Measurements from ENCODE around the gene SPTLC2.

The SPTLC2 gene

DNA sequence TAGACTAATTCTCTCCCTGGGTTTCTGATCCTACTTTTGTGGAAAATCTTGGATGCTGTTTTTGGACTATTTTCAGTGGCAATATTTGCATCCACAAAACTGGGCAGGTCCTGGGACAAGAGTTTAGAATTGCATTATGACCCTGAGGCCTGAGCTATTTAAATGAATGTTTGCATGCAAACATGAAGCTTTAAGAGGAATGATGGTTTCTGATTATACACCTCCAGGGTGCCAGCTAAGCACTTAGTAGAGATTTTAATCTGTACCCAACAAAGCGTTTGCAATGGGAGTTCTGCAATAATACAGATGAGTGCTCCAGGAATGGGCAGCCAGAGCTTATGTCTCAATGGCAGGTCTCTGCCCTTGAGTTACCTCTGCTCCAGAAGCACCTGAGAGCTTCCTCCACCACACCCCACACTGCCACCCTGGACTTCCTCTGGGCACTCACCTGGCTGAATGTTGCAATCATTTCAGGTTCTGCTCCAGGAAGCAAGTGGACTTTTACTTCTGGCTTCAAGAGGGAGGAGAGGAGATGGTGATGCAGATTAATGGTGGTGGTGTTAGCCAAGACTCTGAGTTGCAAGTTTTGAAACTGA, 6.0 kb upstream of the SPTLC2 start:
- DNase-seq (ENCODE audit: low spot score) = no peak

GRCh38 chr14:77620222-77620870, 3.9 kb upstream of the SPTLC2 start:
- DNase-seq (ENCODE audit: low spot score) = no peak

DNA sequence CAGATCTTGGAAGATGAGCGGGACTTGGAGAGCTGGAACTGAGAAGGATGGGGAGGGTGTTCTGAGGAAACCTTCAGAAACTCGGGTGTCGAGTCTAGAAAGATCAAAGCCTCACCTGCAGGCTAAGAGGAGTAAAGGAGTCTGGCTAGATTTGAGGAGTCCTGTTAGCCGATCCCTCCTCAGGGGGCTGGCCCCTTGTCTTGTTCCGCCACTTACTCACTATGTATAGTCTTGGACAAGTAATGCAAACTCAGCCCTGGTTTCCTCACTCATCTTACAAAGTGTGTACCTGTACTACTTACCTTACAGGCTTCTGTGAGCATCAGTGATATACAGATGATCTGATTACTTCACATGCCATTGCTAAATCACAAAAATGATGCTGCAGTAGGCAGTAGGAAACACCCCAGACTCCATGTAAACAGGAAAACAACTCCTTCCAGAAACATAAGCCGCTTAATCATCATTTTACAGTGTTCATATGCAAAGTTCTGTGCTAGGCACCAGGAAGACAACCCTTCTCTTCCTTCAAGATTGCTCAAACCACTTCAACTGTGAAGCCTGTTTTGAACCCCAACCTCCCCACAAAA, 2.0 kb upstream of the SPTLC2 start:
- no peak for DNase-seq (ENCODE audit: low spot score)

GRCh38 chr14:77616133-77616453, 344 bp downstream of the SPTLC2 start:
- no peak for DNase-seq (ENCODE audit: low spot score)

GRCh38 chr14:77615361-77616132, 890 bp downstream of the SPTLC2 start:
- DNase-seq (ENCODE audit: low spot score) = peak; percentile 42

- no peak for DNase-seq (ENCODE audit: low spot score)
Measured at GRCh38 chr14:77613201-77613600, 3.2 kb downstream of the SPTLC2 start.

DNA sequence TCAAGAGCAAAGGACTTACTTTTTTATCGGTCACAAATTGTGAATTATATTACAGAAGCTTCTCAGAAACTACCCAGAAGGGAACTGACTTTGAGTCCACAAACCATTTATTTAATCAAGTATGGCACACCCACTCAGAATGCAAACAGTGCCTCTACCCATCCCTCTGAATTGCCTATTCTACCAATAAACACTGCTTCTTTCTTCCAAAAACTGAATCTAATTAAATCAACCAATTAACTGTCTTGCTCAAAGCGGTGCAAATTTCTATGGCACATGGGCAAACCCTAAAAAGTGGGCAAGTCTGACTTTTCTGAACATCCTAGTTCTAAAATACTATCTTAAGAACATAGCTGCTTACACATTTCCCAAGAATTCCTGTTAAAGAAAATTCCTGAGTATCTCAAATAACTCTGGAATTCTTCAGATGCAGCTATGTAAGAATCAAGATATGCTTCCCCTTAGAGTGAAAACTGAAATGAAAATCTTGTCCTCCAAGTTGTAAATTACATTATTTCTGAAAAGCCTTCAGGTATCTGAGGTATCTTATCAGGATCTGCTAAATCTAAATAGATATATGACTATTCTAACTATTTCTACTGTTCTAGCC, 4.3 kb downstream of the SPTLC2 start:
- no peak for DNase-seq (ENCODE audit: low spot score)

- no peak for DNase-seq (ENCODE audit: low spot score)
Measured at GRCh38 chr14:77610553-77610952, 5.9 kb downstream of the SPTLC2 start.

DNA sequence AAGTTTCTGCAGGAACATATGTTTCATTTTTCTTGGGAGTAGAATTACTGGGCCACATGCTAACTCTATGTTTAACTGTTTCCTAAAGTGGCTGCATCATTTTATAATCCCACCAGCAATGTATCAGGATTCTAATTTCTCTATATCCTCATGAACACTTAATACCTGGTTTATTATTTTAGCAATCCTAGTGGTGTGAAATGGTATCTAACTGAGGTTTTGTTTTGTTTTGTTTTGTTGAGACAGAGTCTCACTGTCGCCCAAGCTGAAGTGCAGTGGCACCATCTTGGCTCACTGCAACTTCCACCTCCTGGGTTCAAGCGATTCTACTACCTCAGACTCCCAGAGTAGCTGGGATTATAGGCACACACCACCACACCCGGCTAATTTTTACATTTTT, 6.5 kb downstream of the SPTLC2 start:
- no peak for DNase-seq (ENCODE audit: low spot score)

- no peak for DNase-seq (ENCODE audit: low spot score)
Measured at GRCh38 chr14:77607741-77608302, 8.6 kb downstream of the SPTLC2 start.

DNA sequence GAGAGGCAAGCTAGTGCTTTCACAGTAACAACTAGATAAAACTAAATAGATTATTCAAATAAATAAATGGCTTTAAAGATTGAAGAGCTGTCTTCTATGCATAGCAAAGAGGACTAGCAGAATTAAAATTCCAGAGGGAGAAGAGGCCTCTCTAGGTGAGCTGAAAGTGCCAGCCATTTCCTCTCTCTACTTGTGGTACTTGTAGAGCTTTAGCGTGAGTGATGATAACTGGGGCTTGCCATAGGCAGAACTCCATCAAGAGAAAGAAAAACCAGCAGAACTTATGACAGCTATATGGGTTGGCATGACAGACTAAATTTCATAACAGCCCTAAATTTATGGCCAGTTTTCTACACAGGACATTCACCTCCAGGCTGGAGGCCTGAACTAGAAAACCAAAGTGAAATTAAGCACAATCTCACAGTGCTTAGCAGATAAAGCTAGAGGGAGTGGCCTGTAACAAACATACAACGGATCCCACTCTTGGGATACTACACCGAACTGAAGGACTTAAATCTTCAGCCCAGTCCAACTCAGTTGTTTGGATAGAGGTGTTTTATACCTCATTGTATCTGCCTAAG, 11.0 kb downstream of the SPTLC2 start:
- no peak for DNase-seq (ENCODE audit: low spot score)

GRCh38 chr14:77603654-77604255, 12.7 kb downstream of the SPTLC2 start:
- peak; percentile 42 for DNase-seq (ENCODE audit: low spot score)

GRCh38 chr14:77603031-77603430, 13.4 kb downstream of the SPTLC2 start:
- no peak for DNase-seq (ENCODE audit: low spot score)

DNA sequence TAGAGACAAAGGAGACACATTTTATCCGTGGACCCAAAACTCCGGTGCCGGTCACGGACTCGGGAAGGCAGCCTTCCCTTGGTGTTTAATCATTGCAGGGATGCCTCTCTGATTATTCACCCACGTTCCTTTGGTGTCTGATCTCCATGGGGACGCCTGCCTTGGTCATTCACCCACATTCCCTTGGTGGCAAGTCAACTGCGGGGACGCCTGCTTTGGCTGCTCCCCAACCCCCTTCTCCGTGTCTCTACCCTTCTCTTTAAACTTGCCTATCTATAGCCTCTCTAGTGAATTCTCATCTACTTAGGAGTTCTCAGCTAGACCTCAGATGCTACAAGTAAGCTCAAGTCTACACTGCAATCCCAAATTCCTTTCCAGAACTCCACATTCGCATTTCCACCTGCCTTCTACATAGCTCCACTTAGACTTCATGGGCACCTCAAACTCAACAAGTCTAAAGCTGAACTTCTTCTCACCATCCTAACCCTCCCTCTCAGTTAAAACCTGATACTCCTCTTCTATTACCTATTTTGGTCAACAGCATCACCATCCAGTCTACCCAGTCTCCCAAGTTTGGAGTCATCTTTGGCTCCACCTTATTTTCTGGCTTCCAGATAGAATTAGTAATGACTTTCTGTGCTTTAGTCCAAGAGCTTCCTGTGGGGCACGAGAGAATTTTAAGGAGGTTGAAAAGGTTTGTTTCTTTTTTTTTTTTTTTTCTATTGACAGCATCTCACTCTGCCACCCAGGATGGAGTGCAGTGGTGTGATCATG, 14.4 kb downstream of the SPTLC2 start:
- DNase-seq (ENCODE audit: low spot score) = no peak

DNA sequence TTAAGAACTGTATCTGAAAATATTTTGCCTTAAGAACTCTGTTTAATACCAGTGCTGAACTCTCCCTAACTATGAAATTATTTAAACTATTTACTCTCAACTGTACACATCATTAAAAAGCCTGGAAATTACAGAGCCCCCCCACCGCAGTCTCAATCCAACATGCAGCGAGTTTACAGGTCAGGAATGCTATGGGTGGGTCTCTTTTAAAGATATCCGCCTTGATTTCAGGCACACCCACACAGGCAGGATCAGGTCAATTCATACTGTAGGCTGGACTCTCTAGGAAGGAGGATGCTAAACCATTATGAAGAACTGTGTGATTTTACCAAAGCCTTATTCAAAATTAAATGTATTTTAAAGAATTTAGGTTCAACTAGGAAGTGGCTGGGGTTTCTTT, 16.5 kb downstream of the SPTLC2 start:
- no peak for DNase-seq (ENCODE audit: low spot score)

GRCh38 chr14:77598366-77599070, 17.9 kb downstream of the SPTLC2 start:
- no peak for DNase-seq (ENCODE audit: low spot score)

GRCh38 chr14:77593501-77593961, 22.9 kb downstream of the SPTLC2 start:
- DNase-seq (ENCODE audit: low spot score) = no peak

- no peak for DNase-seq (ENCODE audit: low spot score)
Measured at GRCh38 chr14:77590845-77591485, 25.5 kb downstream of the SPTLC2 start.

- DNase-seq (ENCODE audit: low spot score) = no peak
Measured at GRCh38 chr14:77589099-77589498, 27.3 kb downstream of the SPTLC2 start.
